SU-DHL-6 (cell line): ENCODE measurements around the gene TFAP2E.

Experiments
- H2AFZ ChIP-seq: fragments of 200-600 bp; sonication (generic); 2 replicates; pipeline ENCODE4 v1.6.1; 2014; ENCODE audit warnings: low read depth, mild to moderate bottlenecking, moderate library complexity, mixed read lengths, antibody characterized with exemption, low read length; ENCODE audit not compliant: severe bottlenecking
- H3F3A ChIP-seq: fragments of 200-600 bp; shearing (Covaris generic); 2 replicates; pipeline ENCODE4 v1.6.0; 2016; ENCODE audit warnings: antibody characterized with exemption, mild to moderate bottlenecking; ENCODE audit not compliant: insufficient read depth
- H3K27ac ChIP-seq: fragments of 200-600 bp; sonication (generic); 2 replicates; pipeline ENCODE4 v1.5.1; 2016; ENCODE audit warnings: low read depth, mild to moderate bottlenecking, low read length, moderate library complexity, mixed read lengths
- H3K27me3 ChIP-seq: fragments of 200-600 bp; sonication (generic), shearing (Covaris generic); 2 replicates; pipeline ENCODE4 v1.6.0; 2014; ENCODE audit warnings: mild to moderate bottlenecking, low read length
- H3K36me3 ChIP-seq: fragments of 200-600 bp; sonication (generic); 2 replicates; pipeline ENCODE4 v1.6.1; 2014; ENCODE audit warnings: mild to moderate bottlenecking, low read length, mixed read lengths
- H3K4me2 ChIP-seq: fragments of 300-600, 200-600 bp; shearing (Covaris generic), sonication (generic); 2 replicates; pipeline ENCODE4 v1.6.0; 2014; ENCODE audit warnings: low read length, low read depth, mild to moderate bottlenecking; ENCODE audit not compliant: poor library complexity, severe bottlenecking
- H3K4me3 ChIP-seq: fragments of 200-600 bp; sonication (generic); 2 replicates; pipeline ENCODE4 v1.5.1; 2014; ENCODE audit warnings: antibody characterized with exemption, low read length, mild to moderate bottlenecking, mixed read lengths; ENCODE audit not compliant: insufficient read depth, poor library complexity, severe bottlenecking
- H3K79me2 ChIP-seq: fragments of 200-600 bp; sonication (generic); 2 replicates; pipeline ENCODE4 v1.6.1; 2014; ENCODE audit warnings: mild to moderate bottlenecking, low read length, moderate library complexity; ENCODE audit not compliant: insufficient read depth
- H3K9ac ChIP-seq: fragments of 200-600 bp; sonication (generic); 2 replicates; pipeline ENCODE4 v1.7.0; 2014; ENCODE audit warnings: mild to moderate bottlenecking, low read length
- H3K9me2 ChIP-seq: fragments of 200-600 bp; sonication (generic); replicated peaks from 2 replicates; pipeline ENCODE4 v1.6.1; 2014; ENCODE audit warnings: low read length; ENCODE audit not compliant: insufficient read depth
- H3K9me3 ChIP-seq: fragments of 200-600 bp; sonication (generic); 2 replicates; pipeline ENCODE4 v1.6.1; 2014; ENCODE audit warnings: low read length, mixed read lengths; ENCODE audit not compliant: insufficient read depth
- H4K20me1 ChIP-seq: fragments of 200-600 bp; sonication (generic); 2 replicates; pipeline ENCODE4 v1.6.1; 2014; ENCODE audit warnings: low read depth, mild to moderate bottlenecking, antibody characterized with exemption, low read length, moderate library complexity, mixed read lengths
- EZH2phosphoT487 ChIP-seq: fragments of 200-600 bp; sonication (generic), shearing (Covaris generic); conservative IDR thresholded peaks from 2 replicates; pipeline ENCODE4 v1.6.1; 2018; ENCODE audit warnings: mild to moderate bottlenecking, antibody characterized with exemption, low read length, moderate library complexity, mixed read lengths
- TF ChIP-seq, protein P1 (sequence below): fragments of 200-600 bp; sonication (generic); IDR thresholded peaks from one replicate; pipeline ENCODE4 v1.5.1; 2017; ENCODE audit warnings: antibody characterized with exemption, mild to moderate bottlenecking, low read length, moderate library complexity; ENCODE audit not compliant: insufficient read depth, poor library complexity, severe bottlenecking

The TFAP2E gene

DNA sequence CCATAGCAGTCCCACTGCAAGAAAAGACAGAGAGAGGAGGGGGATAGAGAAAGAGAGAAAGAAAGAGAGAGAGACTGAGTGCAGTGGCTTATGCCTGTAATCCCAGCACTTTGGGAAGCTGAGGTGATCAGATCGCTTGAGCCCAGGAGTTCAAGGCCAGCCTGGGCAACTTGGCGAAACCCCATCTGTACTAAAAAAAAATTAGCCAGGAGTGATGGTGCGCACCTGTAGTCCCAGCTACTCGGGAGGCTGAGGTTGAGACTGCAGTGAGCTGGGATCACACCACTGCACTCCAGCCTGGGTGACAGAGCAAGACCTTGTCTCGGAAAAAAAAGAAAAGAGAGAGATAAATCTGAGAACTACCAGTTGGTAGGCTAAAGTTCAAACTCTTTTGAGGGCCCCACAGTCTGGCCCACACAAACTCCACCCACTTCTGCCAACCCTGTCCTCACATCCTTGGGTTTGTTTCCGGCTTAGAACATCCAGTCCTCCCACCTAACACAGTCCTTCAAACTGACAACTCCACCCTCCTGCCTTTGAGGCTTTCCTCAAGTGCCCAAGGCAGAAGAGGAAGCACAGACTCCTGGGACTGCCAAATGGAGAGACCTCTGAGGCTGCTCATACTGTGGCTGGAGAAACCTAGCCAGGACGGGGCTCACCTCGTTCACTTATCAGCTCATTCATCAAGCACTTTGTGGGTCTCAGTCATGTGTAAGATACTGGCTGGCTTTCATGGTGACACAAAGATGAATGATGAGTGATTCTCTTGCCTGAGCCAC is 20.1 kb downstream of the TFAP2E start:
- Histone ChIP-seq H3K27ac (no peak overlapping the region), H3K4me3 (no peak overlapping the region), H4K20me1 (no peaks in the 10 kb centered on the region), H3K9me2 (no peaks in the 10 kb centered on the region), H3K79me2 (no peaks in the 10 kb centered on the region), H3K9ac (no peak overlapping the region), H2AFZ (no peak overlapping the region), H3K27me3 (no peaks in the 10 kb centered on the region), H3K9me3 (no peaks in the 10 kb centered on the region), H3K36me3 (no peaks in the 10 kb centered on the region), H3K4me2 (no peak overlapping the region), H3F3A (no peaks in the 10 kb centered on the region)
- TF ChIP-seq, protein P1, sequence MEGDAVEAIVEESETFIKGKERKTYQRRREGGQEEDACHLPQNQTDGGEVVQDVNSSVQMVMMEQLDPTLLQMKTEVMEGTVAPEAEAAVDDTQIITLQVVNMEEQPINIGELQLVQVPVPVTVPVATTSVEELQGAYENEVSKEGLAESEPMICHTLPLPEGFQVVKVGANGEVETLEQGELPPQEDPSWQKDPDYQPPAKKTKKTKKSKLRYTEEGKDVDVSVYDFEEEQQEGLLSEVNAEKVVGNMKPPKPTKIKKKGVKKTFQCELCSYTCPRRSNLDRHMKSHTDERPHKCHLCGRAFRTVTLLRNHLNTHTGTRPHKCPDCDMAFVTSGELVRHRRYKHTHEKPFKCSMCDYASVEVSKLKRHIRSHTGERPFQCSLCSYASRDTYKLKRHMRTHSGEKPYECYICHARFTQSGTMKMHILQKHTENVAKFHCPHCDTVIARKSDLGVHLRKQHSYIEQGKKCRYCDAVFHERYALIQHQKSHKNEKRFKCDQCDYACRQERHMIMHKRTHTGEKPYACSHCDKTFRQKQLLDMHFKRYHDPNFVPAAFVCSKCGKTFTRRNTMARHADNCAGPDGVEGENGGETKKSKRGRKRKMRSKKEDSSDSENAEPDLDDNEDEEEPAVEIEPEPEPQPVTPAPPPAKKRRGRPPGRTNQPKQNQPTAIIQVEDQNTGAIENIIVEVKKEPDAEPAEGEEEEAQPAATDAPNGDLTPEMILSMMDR: no peak
- no peak for TF ChIP-seq EZH2phosphoT487

DNA sequence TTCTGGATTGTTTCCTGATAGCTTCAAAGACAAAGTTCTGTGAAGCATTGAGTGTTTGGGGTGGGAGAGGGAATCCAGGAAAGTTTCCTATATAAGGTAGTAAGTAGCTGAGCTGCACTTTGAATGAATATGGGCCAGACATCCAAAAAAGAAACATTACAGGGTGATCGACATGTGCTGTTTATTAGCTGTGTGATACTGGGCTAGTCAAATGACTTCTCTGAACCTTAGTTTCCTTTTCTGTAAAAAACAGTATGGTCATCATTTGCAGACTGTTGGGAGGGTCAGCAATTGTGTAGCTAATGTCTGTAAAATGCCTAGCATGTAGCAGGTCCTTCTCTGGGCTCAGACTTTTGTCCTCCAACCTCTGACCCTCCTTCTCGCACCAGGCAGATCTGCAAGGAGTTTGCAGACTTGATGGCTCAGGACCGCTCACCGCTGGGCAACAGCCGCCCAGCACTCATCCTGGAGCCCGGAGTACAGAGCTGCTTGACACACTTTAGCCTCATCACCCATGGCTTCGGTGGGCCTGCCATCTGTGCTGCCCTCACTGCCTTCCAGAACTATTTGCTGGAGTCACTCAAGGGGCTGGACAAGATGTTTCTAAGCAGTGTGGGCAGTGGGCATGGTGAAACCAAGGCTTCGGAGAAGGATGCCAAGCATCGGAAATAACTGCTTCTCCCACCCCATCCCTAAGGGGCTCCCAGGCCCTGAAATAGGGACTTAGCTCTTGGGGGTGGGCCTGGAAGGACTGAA is 21.1 kb downstream of the TFAP2E start:
- Histone ChIP-seq H3K4me3 (no peak overlapping the region), H3K9me3 (no peaks in the 10 kb centered on the region), H2AFZ (no peak overlapping the region), H3K9ac (no peak overlapping the region), H3K9me2 (no peaks in the 10 kb centered on the region), H3K4me2 (no peak overlapping the region), H3K79me2 (no peaks in the 10 kb centered on the region), H3K36me3 (no peaks in the 10 kb centered on the region), H3F3A (0 out of 2 replicates have a peak, but pooled peaks cover 2% of the 10 kb centered on the region), H4K20me1 (no peaks in the 10 kb centered on the region), H3K27ac (no peak overlapping the region), H3K27me3 (no peaks in the 10 kb centered on the region)
- TF ChIP-seq EZH2phosphoT487: no peak
- TF ChIP-seq, protein P1: no peak

DNA sequence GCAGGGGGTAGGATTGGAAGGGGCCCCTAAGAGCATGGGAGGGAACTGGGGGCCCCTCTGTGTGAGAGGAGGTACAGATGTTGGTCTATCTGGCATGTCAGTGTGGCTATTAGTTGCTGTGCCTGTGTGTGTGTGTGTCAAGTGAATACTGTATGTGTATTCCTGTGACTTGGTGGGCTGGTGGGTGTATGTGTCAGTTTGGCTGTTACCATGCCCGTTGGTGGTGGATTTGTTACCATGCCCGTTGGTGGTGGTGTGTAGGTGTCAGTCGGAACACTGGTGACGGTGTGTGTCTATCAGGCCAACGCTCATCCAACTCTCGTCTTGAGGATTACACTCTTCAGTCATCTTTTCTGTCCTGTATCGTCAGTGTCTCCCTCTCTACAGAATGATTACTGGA is 22.6 kb downstream of the TFAP2E start:
- no peaks in the 10 kb centered on the region for H3K9me3 ChIP-seq
- TF ChIP-seq EZH2phosphoT487: no peak
- TF ChIP-seq, protein P1: no peak
- H3K9ac ChIP-seq: no peak overlapping the region
- H3K9me2 ChIP-seq: no peaks in the 10 kb centered on the region
- H3K79me2 ChIP-seq: no peaks in the 10 kb centered on the region
- no peak overlapping the region for H2AFZ ChIP-seq
- H3K4me2 ChIP-seq: no peak overlapping the region
- no peaks in the 10 kb centered on the region for H3K27me3 ChIP-seq
- no peak overlapping the region for H3K27ac ChIP-seq
- H3F3A ChIP-seq: 0 out of 2 replicates have a peak, but pooled peaks cover 4% of the 10 kb centered on the region
- H3K36me3 ChIP-seq: no peaks in the 10 kb centered on the region
- no peaks in the 10 kb centered on the region for H4K20me1 ChIP-seq
- no peak overlapping the region for H3K4me3 ChIP-seq
